HEK293 (cell line): Measurements from ENCODE around the gene SDF2L1.

Source experiments
- GLI4 ChIP-seq: fragments of 450-650 bp; formaldehyde crosslinking; IDR thresholded peaks from 2 replicates; pipeline ENCODE4 v1.5.1; 2016; ENCODE audit warnings: missing biosample characterization, missing genetic modification characterization
- ZNF114 ChIP-seq: fragments of 450-650 bp; formaldehyde crosslinking; IDR thresholded peaks from 2 replicates; pipeline ENCODE4 v1.5.0; 2017; ENCODE audit warnings: missing biosample characterization, missing genetic modification characterization
- ZNF138 ChIP-seq: fragments of 450-650 bp; formaldehyde crosslinking; IDR thresholded peaks from 2 replicates; pipeline ENCODE4 v1.5.1; 2016; ENCODE audit warnings: missing biosample characterization, missing genetic modification characterization, borderline replicate concordance
- ZNF140 ChIP-seq: fragments of 450-650 bp; formaldehyde crosslinking; IDR thresholded peaks from 2 replicates; pipeline ENCODE4 v1.5.1; 2016; ENCODE audit warnings: missing biosample characterization, missing genetic modification characterization
- ZNF341 ChIP-seq: fragments of 450-650 bp; formaldehyde crosslinking; IDR thresholded peaks from 2 replicates; pipeline ENCODE4; 2016; ENCODE audit warnings: low read depth, missing biosample characterization, missing genetic modification characterization
- ZNF510 ChIP-seq: fragments of 450-650 bp; formaldehyde crosslinking; IDR thresholded peaks from 2 replicates; pipeline ENCODE4 v1.5.1; 2018; ENCODE audit warnings: mild to moderate bottlenecking, missing genetic modification characterization, missing biosample characterization; ENCODE audit not compliant: insufficient replicate concordance
- ZNF623 ChIP-seq: fragments of 450-650 bp; formaldehyde crosslinking; IDR thresholded peaks from 2 replicates; pipeline ENCODE4 v1.5.1; 2016; ENCODE audit warnings: missing biosample characterization, missing genetic modification characterization
- ZSCAN30 ChIP-seq: fragments of 450-650 bp; IDR thresholded peaks from 2 replicates; pipeline ENCODE4 v1.5.1; 2018; ENCODE audit warnings: missing biosample characterization, mild to moderate bottlenecking, missing genetic modification characterization, moderate library complexity
- TF ChIP-seq, protein P1 (sequence below): fragments of 450-650 bp; formaldehyde crosslinking; IDR thresholded peaks from 2 replicates; pipeline ENCODE4 v1.5.1; 2016; ENCODE audit warnings: missing biosample characterization, missing genetic modification characterization
- TF ChIP-seq, protein P2 (sequence below): fragments of 450-650 bp; formaldehyde crosslinking; IDR thresholded peaks from 2 replicates; pipeline ENCODE4 v1.5.1; 2016; ENCODE audit warnings: missing biosample characterization, missing genetic modification characterization
- TF ChIP-seq, protein P3 (sequence below): fragments of 450-650 bp; formaldehyde crosslinking; IDR thresholded peaks from 2 replicates; pipeline ENCODE4 v1.5.1; 2016; ENCODE audit warnings: missing biosample characterization, missing genetic modification characterization

DNA sequence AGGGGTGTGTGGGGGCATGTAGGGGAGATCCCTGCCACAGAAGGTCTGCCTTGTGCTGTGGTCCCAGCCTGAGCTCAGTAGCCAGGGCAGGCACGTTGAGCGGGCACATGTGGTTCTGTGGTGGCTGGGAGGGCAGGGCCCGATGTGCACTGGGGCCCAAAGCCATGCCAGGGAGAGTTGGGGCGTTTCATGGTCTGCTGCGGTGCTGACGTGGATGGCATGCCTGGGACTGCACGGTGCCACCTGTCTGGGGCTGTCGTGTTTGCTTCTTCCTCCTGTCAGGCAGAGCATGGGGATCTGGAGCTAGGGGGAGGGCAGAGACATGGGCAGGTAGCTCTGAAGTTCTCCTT, 43.0 kb downstream of the SDF2L1 start:
- TF ChIP-seq ZNF341 (tag by site-specific recombination) = no peak
- no peak for TF ChIP-seq GLI4
- no peak for TF ChIP-seq ZNF510
- TF ChIP-seq, protein P1, sequence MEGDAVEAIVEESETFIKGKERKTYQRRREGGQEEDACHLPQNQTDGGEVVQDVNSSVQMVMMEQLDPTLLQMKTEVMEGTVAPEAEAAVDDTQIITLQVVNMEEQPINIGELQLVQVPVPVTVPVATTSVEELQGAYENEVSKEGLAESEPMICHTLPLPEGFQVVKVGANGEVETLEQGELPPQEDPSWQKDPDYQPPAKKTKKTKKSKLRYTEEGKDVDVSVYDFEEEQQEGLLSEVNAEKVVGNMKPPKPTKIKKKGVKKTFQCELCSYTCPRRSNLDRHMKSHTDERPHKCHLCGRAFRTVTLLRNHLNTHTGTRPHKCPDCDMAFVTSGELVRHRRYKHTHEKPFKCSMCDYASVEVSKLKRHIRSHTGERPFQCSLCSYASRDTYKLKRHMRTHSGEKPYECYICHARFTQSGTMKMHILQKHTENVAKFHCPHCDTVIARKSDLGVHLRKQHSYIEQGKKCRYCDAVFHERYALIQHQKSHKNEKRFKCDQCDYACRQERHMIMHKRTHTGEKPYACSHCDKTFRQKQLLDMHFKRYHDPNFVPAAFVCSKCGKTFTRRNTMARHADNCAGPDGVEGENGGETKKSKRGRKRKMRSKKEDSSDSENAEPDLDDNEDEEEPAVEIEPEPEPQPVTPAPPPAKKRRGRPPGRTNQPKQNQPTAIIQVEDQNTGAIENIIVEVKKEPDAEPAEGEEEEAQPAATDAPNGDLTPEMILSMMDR (tag by site-specific recombination) = no peak
- TF ChIP-seq ZNF623 = no peak
- no peak for TF ChIP-seq ZNF138 (tag by site-specific recombination)
- TF ChIP-seq ZNF140 = no peak
- TF ChIP-seq, protein P2, sequence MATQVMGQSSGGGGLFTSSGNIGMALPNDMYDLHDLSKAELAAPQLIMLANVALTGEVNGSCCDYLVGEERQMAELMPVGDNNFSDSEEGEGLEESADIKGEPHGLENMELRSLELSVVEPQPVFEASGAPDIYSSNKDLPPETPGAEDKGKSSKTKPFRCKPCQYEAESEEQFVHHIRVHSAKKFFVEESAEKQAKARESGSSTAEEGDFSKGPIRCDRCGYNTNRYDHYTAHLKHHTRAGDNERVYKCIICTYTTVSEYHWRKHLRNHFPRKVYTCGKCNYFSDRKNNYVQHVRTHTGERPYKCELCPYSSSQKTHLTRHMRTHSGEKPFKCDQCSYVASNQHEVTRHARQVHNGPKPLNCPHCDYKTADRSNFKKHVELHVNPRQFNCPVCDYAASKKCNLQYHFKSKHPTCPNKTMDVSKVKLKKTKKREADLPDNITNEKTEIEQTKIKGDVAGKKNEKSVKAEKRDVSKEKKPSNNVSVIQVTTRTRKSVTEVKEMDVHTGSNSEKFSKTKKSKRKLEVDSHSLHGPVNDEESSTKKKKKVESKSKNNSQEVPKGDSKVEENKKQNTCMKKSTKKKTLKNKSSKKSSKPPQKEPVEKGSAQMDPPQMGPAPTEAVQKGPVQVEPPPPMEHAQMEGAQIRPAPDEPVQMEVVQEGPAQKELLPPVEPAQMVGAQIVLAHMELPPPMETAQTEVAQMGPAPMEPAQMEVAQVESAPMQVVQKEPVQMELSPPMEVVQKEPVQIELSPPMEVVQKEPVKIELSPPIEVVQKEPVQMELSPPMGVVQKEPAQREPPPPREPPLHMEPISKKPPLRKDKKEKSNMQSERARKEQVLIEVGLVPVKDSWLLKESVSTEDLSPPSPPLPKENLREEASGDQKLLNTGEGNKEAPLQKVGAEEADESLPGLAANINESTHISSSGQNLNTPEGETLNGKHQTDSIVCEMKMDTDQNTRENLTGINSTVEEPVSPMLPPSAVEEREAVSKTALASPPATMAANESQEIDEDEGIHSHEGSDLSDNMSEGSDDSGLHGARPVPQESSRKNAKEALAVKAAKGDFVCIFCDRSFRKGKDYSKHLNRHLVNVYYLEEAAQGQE (tag by site-specific recombination) = no peak
- no peak for TF ChIP-seq ZSCAN30 (tag by site-specific recombination)
- TF ChIP-seq ZNF114 = no peak
- TF ChIP-seq, protein P3, sequence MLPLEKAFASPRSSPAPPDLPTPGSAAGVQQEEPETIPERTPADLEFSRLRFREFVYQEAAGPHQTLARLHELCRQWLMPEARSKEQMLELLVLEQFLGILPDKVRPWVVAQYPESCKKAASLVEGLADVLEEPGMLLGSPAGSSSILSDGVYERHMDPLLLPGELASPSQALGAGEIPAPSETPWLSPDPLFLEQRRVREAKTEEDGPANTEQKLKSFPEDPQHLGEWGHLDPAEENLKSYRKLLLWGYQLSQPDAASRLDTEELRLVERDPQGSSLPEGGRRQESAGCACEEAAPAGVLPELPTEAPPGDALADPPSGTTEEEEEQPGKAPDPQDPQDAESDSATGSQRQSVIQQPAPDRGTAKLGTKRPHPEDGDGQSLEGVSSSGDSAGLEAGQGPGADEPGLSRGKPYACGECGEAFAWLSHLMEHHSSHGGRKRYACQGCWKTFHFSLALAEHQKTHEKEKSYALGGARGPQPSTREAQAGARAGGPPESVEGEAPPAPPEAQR (tag by site-specific recombination) = no peak
